ENCODE results near the gene OTX2. TPM values are rescaled to one million over a fixed set of nuclear protein-coding genes. Genes with fewer than 3 reads are reported as not detected.

The OTX2 gene
- total and polyA plus RNA-seq, 9 donors, result 0.06 TPM; not detected in 8

- intact Hi-C loops (cut with DNase I), result no loop called here
- no peaks in the 10 kb centered on the region for H3K27me3 ChIP-seq
- H3K9me3 ChIP-seq, result no peaks in the 10 kb centered on the region
- no peaks in the 10 kb centered on the region for H3K4me1 ChIP-seq (ENCODE audit: insufficient read depth)
- H3K4me3 ChIP-seq, result no peak overlapping the region
- TF ChIP-seq POLR2A (IDR thresholded peaks at IDR 0.05) (no peak), EP300 (IDR thresholded peaks at IDR 0.05) (no peak), CTCF (IDR thresholded peaks at IDR 0.05) (no peak)
- H3K27ac ChIP-seq, result no peak overlapping the region
- no peaks in the 10 kb centered on the region for H3K36me3 ChIP-seq
- no peak for DNase-seq
- 58 to 64% (median 60%) methylated on average over 1 of the region's 1 CpG for WGBS, 3 donors
Measured at GRCh38 chr14:56782711-56783110, 27.6 kb downstream of the OTX2 start.

- intact Hi-C loops (cut with DNase I), result no loop called here
- H3K27me3 ChIP-seq, result no peaks in the 10 kb centered on the region
- no peak for DNase-seq
- no peak overlapping the region for H3K27ac ChIP-seq
- H3K4me3 ChIP-seq, result no peak overlapping the region
- H3K4me1 ChIP-seq (ENCODE audit: insufficient read depth), result no peaks in the 10 kb centered on the region
- H3K9me3 ChIP-seq, result no peaks in the 10 kb centered on the region
- no peaks in the 10 kb centered on the region for H3K36me3 ChIP-seq
- 25 to 28% (median 28%) methylated on average over 6 of the region's 6 CpGs for WGBS, 3 donors
- TF ChIP-seq CTCF (IDR thresholded peaks at IDR 0.05), result no peak
- TF ChIP-seq POLR2A (IDR thresholded peaks at IDR 0.05), result no peak
- no peak for TF ChIP-seq EP300 (IDR thresholded peaks at IDR 0.05)
Measured at GRCh38 chr14:56774503-56774902, 35.8 kb downstream of the OTX2 start.

GRCh38 chr14:56770512-56770911 lies 39.8 kb downstream of the OTX2 start:
- TF ChIP-seq EP300 (IDR thresholded peaks at IDR 0.05), result no peak
- TF ChIP-seq POLR2A (IDR thresholded peaks at IDR 0.05), result no peak
- no peak for TF ChIP-seq CTCF (IDR thresholded peaks at IDR 0.05)

GRCh38 chr14:56760164-56760914 lies 49.9 kb downstream of the OTX2 start:
- Histone ChIP-seq H3K27ac (no peak overlapping the region), H3K27me3 (no peaks in the 10 kb centered on the region), H3K36me3 (no peaks in the 10 kb centered on the region), H3K4me3 (no peak overlapping the region), H3K9me3 (no peaks in the 10 kb centered on the region), H3K4me1 (ENCODE audit: insufficient read depth) (no peaks in the 10 kb centered on the region)
- intact Hi-C loops (cut with DNase I), result no loop called here
- TF ChIP-seq CTCF (IDR thresholded peaks at IDR 0.05) (no peak), EP300 (IDR thresholded peaks at IDR 0.05) (no peak), POLR2A (IDR thresholded peaks at IDR 0.05) (no peak)
- WGBS, 3 donors, result 25 to 35% (median 33%) methylated on average over 6 of the region's 6 CpGs
- DNase-seq, result no peak

More at GRCh38 chr14:56770512-56770911, 39.8 kb downstream of the OTX2 start:
- Histone ChIP-seq H3K36me3 (no peaks in the 10 kb centered on the region), H3K27ac (no peak overlapping the region), H3K9me3 (no peaks in the 10 kb centered on the region), H3K4me3 (no peak overlapping the region), H3K4me1 (ENCODE audit: insufficient read depth) (no peaks in the 10 kb centered on the region), H3K27me3 (no peaks in the 10 kb centered on the region)
- no peak for DNase-seq
- intact Hi-C loops (cut with DNase I), result no loop called here

Data from ovary (tissue), 9 donors.